ENCODE measurements around the gene SGMS1.
"Not testable (repeated sequence)": the region's sequence is repeated elsewhere in the genome, so short reads cannot be mapped to it uniquely, and the experiment has no call there.

SGMS1 gene

GRCh38 chr10:50536617-50537240, 87.0 kb downstream of the SGMS1 start:
- no peak for DNase-seq (ENCODE audit: low read depth)

GRCh38 chr10:50534748-50535376, 88.9 kb downstream of the SGMS1 start:
- DNase-seq (ENCODE audit: low read depth) = not testable (repeated sequence)

GRCh38 chr10:50533296-50533695, 90.5 kb downstream of the SGMS1 start:
- DNase-seq (ENCODE audit: low read depth) = no peak

GRCh38 chr10:50531388-50532077, 92.2 kb downstream of the SGMS1 start:
- no peak for DNase-seq (ENCODE audit: low read depth)

- no peak for DNase-seq (ENCODE audit: low read depth)
Measured at GRCh38 chr10:50529660-50530059, 94.1 kb downstream of the SGMS1 start.

- no peak for DNase-seq (ENCODE audit: low read depth)
Measured at GRCh38 chr10:50528206-50528605, 95.5 kb downstream of the SGMS1 start.

- no peak for DNase-seq (ENCODE audit: low read depth)
Measured at GRCh38 chr10:50527442-50528043, 96.2 kb downstream of the SGMS1 start.

GRCh38 chr10:50526185-50526584, 97.6 kb downstream of the SGMS1 start:
- no peak for DNase-seq (ENCODE audit: low read depth)

GRCh38 chr10:50523357-50523756, 100.4 kb downstream of the SGMS1 start:
- DNase-seq (ENCODE audit: low read depth) = no peak

- DNase-seq (ENCODE audit: low read depth) = no peak
Measured at GRCh38 chr10:50522908-50523307, 100.8 kb downstream of the SGMS1 start.

GRCh38 chr10:50520115-50520514, 103.6 kb downstream of the SGMS1 start:
- DNase-seq (ENCODE audit: low read depth) = no peak

GRCh38 chr10:50517626-50518025, 106.1 kb downstream of the SGMS1 start:
- DNase-seq (ENCODE audit: low read depth) = no peak

GRCh38 chr10:50516171-50516570, 107.6 kb downstream of the SGMS1 start:
- no peak for DNase-seq (ENCODE audit: low read depth)

- no peak for DNase-seq (ENCODE audit: low read depth)
Measured at GRCh38 chr10:50515420-50515819, 108.3 kb downstream of the SGMS1 start.

GRCh38 chr10:50514995-50515394, 108.8 kb downstream of the SGMS1 start:
- no peak for DNase-seq (ENCODE audit: low read depth)

- DNase-seq (ENCODE audit: low read depth) = no peak
Measured at GRCh38 chr10:50513956-50514355, 109.8 kb downstream of the SGMS1 start.

GRCh38 chr10:50512743-50513416, 110.9 kb downstream of the SGMS1 start:
- DNase-seq (ENCODE audit: low read depth) = no peak

- no peak for DNase-seq (ENCODE audit: low read depth)
Measured at GRCh38 chr10:50512214-50512595, 111.6 kb downstream of the SGMS1 start.

- no peak for DNase-seq (ENCODE audit: low read depth)
Measured at GRCh38 chr10:50511492-50512213, 112.1 kb downstream of the SGMS1 start.

GRCh38 chr10:50510517-50511473, 113.0 kb downstream of the SGMS1 start:
- DNase-seq (ENCODE audit: low read depth) = no peak

Measured in stimulated activated CD8-positive, alpha-beta memory T cell treated with anti-CD3 and anti-CD28 coated beads, Interleukin-4, amount 100 ng/mL, for 24 hours (primary cell).